ENCODE measurements around the gene PRADC1.

- TF ChIP-seq EZH2phosphoT487 (IDR thresholded peaks at IDR 0.05; ENCODE audit: insufficient read depth, low read depth) (no peak), EZH2 (IDR thresholded peaks at IDR 0.05; ENCODE audit: insufficient read depth, poor library complexity, severe bottlenecking) (no peak)
These were observed 26.8 kb upstream of the PRADC1 start for GRCh38 chr2:73259704-73260337.

All from GM23248 (cell line).